ENCODE data around the gene PAX2.

- TF ChIP-seq, protein P1, sequence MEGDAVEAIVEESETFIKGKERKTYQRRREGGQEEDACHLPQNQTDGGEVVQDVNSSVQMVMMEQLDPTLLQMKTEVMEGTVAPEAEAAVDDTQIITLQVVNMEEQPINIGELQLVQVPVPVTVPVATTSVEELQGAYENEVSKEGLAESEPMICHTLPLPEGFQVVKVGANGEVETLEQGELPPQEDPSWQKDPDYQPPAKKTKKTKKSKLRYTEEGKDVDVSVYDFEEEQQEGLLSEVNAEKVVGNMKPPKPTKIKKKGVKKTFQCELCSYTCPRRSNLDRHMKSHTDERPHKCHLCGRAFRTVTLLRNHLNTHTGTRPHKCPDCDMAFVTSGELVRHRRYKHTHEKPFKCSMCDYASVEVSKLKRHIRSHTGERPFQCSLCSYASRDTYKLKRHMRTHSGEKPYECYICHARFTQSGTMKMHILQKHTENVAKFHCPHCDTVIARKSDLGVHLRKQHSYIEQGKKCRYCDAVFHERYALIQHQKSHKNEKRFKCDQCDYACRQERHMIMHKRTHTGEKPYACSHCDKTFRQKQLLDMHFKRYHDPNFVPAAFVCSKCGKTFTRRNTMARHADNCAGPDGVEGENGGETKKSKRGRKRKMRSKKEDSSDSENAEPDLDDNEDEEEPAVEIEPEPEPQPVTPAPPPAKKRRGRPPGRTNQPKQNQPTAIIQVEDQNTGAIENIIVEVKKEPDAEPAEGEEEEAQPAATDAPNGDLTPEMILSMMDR (IDR thresholded peaks at IDR 0.05; ENCODE audit: low read length) = no peak
- TF ChIP-seq EZH2 (optimal IDR thresholded peaks at IDR 0.05; ENCODE audit: low read depth, low read length) = no peak
Measured at GRCh38 chr10:100782461-100783244, 37.3 kb downstream of the PAX2 start.
